ENCODE data around the gene ITGA5.

DNA sequence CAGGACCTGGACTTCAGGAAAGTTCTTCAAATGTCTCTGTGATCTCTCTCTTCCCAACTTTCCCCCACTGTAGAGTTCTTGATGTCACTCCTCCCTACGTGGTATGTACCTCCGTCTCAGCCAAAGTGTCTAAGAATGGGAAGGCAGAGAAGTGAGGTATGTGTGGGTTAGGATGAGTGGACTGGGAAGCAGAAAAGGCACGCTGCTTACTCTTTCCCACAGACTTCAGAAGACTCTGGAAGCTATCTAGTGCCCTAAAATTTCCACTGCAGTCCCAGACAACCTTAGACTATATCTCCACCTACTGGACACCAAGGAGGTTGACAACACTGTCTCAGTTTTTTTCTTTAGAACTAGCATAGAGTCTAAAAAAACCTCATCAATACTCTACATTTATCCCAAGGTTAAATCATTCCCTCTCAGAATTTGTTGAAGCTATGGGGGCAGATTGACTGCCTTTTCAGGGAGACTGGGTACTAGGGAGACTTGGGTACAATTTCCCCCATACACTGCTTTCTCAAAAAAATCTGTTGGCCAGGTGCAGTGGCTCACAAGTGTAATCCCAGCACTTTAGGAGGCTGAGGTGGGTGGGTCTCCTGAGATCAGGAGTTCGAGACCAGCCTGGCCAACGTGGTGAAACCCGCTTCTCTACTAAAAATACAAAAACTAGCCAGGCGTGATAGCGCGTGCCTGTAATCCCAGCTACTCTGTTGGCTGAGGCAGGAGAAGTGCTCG is 20.6 kb upstream of the ITGA5 start:
- TF ChIP-seq, protein P1, sequence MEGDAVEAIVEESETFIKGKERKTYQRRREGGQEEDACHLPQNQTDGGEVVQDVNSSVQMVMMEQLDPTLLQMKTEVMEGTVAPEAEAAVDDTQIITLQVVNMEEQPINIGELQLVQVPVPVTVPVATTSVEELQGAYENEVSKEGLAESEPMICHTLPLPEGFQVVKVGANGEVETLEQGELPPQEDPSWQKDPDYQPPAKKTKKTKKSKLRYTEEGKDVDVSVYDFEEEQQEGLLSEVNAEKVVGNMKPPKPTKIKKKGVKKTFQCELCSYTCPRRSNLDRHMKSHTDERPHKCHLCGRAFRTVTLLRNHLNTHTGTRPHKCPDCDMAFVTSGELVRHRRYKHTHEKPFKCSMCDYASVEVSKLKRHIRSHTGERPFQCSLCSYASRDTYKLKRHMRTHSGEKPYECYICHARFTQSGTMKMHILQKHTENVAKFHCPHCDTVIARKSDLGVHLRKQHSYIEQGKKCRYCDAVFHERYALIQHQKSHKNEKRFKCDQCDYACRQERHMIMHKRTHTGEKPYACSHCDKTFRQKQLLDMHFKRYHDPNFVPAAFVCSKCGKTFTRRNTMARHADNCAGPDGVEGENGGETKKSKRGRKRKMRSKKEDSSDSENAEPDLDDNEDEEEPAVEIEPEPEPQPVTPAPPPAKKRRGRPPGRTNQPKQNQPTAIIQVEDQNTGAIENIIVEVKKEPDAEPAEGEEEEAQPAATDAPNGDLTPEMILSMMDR (conservative IDR thresholded peaks at IDR 0.05; ENCODE audit: low read depth in 2 of 2) = peak; percentile 86 to 88
- TF ChIP-seq EZH2phosphoT487 (IDR thresholded peaks at IDR 0.05; ENCODE audit: unreplicated experiment) (no peak), POLR2AphosphoS5 (IDR thresholded peaks at IDR 0.05; ENCODE audit: low read depth) (no peak), JUNB (IDR thresholded peaks at IDR 0.05; ENCODE audit: unreplicated experiment) (no peak), ZNF331 (CRISPR knock-in tag; IDR thresholded peaks at IDR 0.05; ENCODE audit: low read depth) (no peak)
- TF ChIP-seq, protein P2, sequence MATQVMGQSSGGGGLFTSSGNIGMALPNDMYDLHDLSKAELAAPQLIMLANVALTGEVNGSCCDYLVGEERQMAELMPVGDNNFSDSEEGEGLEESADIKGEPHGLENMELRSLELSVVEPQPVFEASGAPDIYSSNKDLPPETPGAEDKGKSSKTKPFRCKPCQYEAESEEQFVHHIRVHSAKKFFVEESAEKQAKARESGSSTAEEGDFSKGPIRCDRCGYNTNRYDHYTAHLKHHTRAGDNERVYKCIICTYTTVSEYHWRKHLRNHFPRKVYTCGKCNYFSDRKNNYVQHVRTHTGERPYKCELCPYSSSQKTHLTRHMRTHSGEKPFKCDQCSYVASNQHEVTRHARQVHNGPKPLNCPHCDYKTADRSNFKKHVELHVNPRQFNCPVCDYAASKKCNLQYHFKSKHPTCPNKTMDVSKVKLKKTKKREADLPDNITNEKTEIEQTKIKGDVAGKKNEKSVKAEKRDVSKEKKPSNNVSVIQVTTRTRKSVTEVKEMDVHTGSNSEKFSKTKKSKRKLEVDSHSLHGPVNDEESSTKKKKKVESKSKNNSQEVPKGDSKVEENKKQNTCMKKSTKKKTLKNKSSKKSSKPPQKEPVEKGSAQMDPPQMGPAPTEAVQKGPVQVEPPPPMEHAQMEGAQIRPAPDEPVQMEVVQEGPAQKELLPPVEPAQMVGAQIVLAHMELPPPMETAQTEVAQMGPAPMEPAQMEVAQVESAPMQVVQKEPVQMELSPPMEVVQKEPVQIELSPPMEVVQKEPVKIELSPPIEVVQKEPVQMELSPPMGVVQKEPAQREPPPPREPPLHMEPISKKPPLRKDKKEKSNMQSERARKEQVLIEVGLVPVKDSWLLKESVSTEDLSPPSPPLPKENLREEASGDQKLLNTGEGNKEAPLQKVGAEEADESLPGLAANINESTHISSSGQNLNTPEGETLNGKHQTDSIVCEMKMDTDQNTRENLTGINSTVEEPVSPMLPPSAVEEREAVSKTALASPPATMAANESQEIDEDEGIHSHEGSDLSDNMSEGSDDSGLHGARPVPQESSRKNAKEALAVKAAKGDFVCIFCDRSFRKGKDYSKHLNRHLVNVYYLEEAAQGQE (IDR thresholded peaks at IDR 0.05; ENCODE audit: unreplicated experiment) = no peak
